Neural cell (in vitro differentiated cells): ENCODE data around the gene SULT1A2.

Experiments used
- EP300 ChIP-seq: fragments of 450-650 bp; conservative IDR thresholded peaks from 2 replicates; pipeline ENCODE4 v1.6.1; 2014; ENCODE audit warnings: antibody characterized with exemption, mild to moderate bottlenecking, moderate library complexity; ENCODE audit not compliant: poor library complexity, severe bottlenecking
- EZH2 ChIP-seq: fragments of 200-600, 300-800 bp; shearing (Covaris generic), sonication (generic); IDR thresholded peaks from 2 replicates; pipeline ENCODE4 v1.6.1; 2014; ENCODE audit warnings: antibody characterized with exemption, low read length, borderline replicate concordance, mild to moderate bottlenecking; ENCODE audit not compliant: insufficient read depth, poor library complexity, severe bottlenecking
- MXI1 ChIP-seq: fragments of 450-650 bp; conservative IDR thresholded peaks from 2 replicates; pipeline ENCODE4 v1.6.1; 2014; ENCODE audit warnings: antibody characterized with exemption, mild to moderate bottlenecking; ENCODE audit not compliant: poor library complexity, severe bottlenecking
- SMC3 ChIP-seq: fragments of 450-650 bp; conservative IDR thresholded peaks from 2 replicates; pipeline ENCODE4 v1.6.1; 2014; ENCODE audit warnings: antibody characterized with exemption, mild to moderate bottlenecking, moderate library complexity; ENCODE audit not compliant: poor library complexity
- TAF1 ChIP-seq: IDR thresholded peaks from 2 replicates; pipeline ENCODE4 v1.6.1; 2012; ENCODE audit warnings: low read depth
- TF ChIP-seq, protein P1 (sequence below): fragments of 450-650 bp; IDR thresholded peaks from 2 replicates; pipeline ENCODE4 v1.5.1; 2014; ENCODE audit warnings: antibody characterized with exemption, mild to moderate bottlenecking, moderate library complexity; ENCODE audit not compliant: poor library complexity, severe bottlenecking
- TF ChIP-seq, protein P2 (sequence below): IDR thresholded peaks from 2 replicates; pipeline ENCODE4 v1.6.1; 2012; ENCODE audit warnings: borderline replicate concordance

- TF ChIP-seq, protein P1, sequence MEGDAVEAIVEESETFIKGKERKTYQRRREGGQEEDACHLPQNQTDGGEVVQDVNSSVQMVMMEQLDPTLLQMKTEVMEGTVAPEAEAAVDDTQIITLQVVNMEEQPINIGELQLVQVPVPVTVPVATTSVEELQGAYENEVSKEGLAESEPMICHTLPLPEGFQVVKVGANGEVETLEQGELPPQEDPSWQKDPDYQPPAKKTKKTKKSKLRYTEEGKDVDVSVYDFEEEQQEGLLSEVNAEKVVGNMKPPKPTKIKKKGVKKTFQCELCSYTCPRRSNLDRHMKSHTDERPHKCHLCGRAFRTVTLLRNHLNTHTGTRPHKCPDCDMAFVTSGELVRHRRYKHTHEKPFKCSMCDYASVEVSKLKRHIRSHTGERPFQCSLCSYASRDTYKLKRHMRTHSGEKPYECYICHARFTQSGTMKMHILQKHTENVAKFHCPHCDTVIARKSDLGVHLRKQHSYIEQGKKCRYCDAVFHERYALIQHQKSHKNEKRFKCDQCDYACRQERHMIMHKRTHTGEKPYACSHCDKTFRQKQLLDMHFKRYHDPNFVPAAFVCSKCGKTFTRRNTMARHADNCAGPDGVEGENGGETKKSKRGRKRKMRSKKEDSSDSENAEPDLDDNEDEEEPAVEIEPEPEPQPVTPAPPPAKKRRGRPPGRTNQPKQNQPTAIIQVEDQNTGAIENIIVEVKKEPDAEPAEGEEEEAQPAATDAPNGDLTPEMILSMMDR, result no peak
- TF ChIP-seq EP300 (no peak), TAF1 (no peak), SMC3 (no peak), MXI1 (no peak), EZH2 (no peak)
- TF ChIP-seq, protein P2, sequence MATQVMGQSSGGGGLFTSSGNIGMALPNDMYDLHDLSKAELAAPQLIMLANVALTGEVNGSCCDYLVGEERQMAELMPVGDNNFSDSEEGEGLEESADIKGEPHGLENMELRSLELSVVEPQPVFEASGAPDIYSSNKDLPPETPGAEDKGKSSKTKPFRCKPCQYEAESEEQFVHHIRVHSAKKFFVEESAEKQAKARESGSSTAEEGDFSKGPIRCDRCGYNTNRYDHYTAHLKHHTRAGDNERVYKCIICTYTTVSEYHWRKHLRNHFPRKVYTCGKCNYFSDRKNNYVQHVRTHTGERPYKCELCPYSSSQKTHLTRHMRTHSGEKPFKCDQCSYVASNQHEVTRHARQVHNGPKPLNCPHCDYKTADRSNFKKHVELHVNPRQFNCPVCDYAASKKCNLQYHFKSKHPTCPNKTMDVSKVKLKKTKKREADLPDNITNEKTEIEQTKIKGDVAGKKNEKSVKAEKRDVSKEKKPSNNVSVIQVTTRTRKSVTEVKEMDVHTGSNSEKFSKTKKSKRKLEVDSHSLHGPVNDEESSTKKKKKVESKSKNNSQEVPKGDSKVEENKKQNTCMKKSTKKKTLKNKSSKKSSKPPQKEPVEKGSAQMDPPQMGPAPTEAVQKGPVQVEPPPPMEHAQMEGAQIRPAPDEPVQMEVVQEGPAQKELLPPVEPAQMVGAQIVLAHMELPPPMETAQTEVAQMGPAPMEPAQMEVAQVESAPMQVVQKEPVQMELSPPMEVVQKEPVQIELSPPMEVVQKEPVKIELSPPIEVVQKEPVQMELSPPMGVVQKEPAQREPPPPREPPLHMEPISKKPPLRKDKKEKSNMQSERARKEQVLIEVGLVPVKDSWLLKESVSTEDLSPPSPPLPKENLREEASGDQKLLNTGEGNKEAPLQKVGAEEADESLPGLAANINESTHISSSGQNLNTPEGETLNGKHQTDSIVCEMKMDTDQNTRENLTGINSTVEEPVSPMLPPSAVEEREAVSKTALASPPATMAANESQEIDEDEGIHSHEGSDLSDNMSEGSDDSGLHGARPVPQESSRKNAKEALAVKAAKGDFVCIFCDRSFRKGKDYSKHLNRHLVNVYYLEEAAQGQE, result no peak
Observed at GRCh38 chr16:28542646-28543045, 54.2 kb downstream of the SULT1A2 start.
